Measurements from ENCODE around the gene RBPJ.

- TF ChIP-seq CTCF (IDR thresholded peaks at IDR 0.05), result no peak
- TF ChIP-seq POLR2A (IDR thresholded peaks at IDR 0.05), result no peak
Observed at GRCh38 chr4:26349496-26349895, 28.7 kb downstream of the RBPJ start.

All from esophagus squamous epithelium (tissue), 4 donors.